Measurements from ENCODE around the gene ODF2L. TPM values are rescaled to one million over a fixed set of nuclear protein-coding genes. Genes with fewer than 3 reads are reported as not detected.

ODF2L gene
- total RNA-seq, 3 donors from 2014 or later, result 39.8 to 122 (median 72.8) TPM

- intact Hi-C loops (cut with DNase I; ENCODE audit: low total_unique reads), result no loop called here
- no peaks in the 10 kb centered on the region for H3K4me1 ChIP-seq
Observed at GRCh38 chr1:86303041-86303690, 93.0 kb downstream of the ODF2L start.

More at GRCh38 chr1:86303041-86303690, 93.0 kb downstream of the ODF2L start:
- H3K9me3 ChIP-seq, result no peaks in the 10 kb centered on the region
- H3K27me3 ChIP-seq, result no peaks in the 10 kb centered on the region
- DNase-seq (ENCODE audit: low spot score in 2 of 2), result no peak
- H3K27ac ChIP-seq, result no peak overlapping the region
- H3K36me3 ChIP-seq, result no peaks in the 10 kb centered on the region
- H3K4me3 ChIP-seq, result no peak overlapping the region
- TF ChIP-seq CTCF (IDR thresholded peaks at IDR 0.05), result no peak
- no peak for TF ChIP-seq POLR2A (IDR thresholded peaks at IDR 0.05)
- no peak for TF ChIP-seq POLR2AphosphoS5 (IDR thresholded peaks at IDR 0.05)

Other genes starting within 250 kb of the ODF2L start
- 1 to 10 TPM in 1 of 3 donors, under 1 TPM in 2; 0.33 to 1.3 (median 0.48) TPM for gene COL24A1, start 239.6 kb downstream of the ODF2L start, total RNA-seq
- 10 to 100 TPM in 1 of 3 donors, 1 to 10 TPM in 2; 1.3 to 30.3 (median 1.6) TPM for gene CLCA2, start 27.8 kb upstream of the ODF2L start, total RNA-seq
- gene CLCA1, start 72.6 kb upstream of the ODF2L start, total RNA-seq, result under 1 TPM in 1 of 3 donors, not detected in 2; under 0.01 TPM
- gene CLCA4, start 150.8 kb upstream of the ODF2L start, total RNA-seq, result 10 to 100 TPM in 1 of 3 donors, 1 to 10 TPM in 1, under 1 TPM in 1; 0.16 to 15.1 (median 2.6) TPM